HCT116 (cell line): ENCODE results near the gene CDH22. TPM values are rescaled to one million over a fixed set of nuclear protein-coding genes. Genes with fewer than 3 reads are reported as not detected.

Experiments used
- ATAC-seq: fragments of 200-7000 bp; cut with Tn5 transposase; 2 replicates; pipeline ENCODE4 v1.9.1; 2020; ENCODE audit warnings: mild to moderate bottlenecking, moderate library complexity
- BruUV-seq: library from RNA; stranded (reverse); fragments of 400-500 nt; replicated peaks from 2 replicates; lab custom pipeline; 2021; lab: Mats Ljungman, UMichigan
- CTCF ChIA-PET: fragments of 300-600 bp; sonication (Branson Sonifier 250); formaldehyde crosslinking; loops from one replicate; lab custom pipeline; 2021; ENCODE audit warnings: antibody characterized with exemption; lab: Charles Lee
- POLR2A ChIA-PET: fragments of 300-600, 350-600 bp; sonication (Branson Sonifier 250); formaldehyde crosslinking; loops from one replicate; lab custom pipeline; 2021; ENCODE audit warnings: antibody characterized with exemption; lab: Charles Lee
- RAD21 ChIA-PET, 2 experiments: fragments of 300-600 bp; sonication (Branson Sonifier 250); formaldehyde crosslinking; loops; one replicate each; lab custom pipeline; 2023; ENCODE audit warnings: low total read pairs in 2 of 2; ENCODE audit not compliant: uncharacterized antibody in 2 of 2, unreplicated experiment in 2 of 2, low non-redundant PET in 1 of 2; lab: Charles Lee
- DNase-seq: peaks from one replicate; pipeline ENCODE4 v3.0.0-alpha.2; 2010; ENCODE audit warnings: low read depth, low spot score
- H2AFZ ChIP-seq: fragments of 200-600 bp; shearing (Covaris generic), sonication (generic); 2 replicates; pipeline ENCODE4 v1.6.1; 2017; ENCODE audit warnings: low read depth, mixed run types, mixed read lengths, antibody characterized with exemption, low read length; ENCODE audit not compliant: poor library complexity, severe bottlenecking
- H3K27ac ChIP-seq: 2 replicates; pipeline ENCODE4 v1.5.1; 2012; ENCODE audit warnings: low read depth, low read length
- H3K27me3 ChIP-seq: fragments of 200-600 bp; sonication (generic); 2 replicates; pipeline ENCODE4 v1.6.1; 2016; ENCODE audit warnings: mixed run types, low read length, mixed read lengths; ENCODE audit not compliant: insufficient read depth
- H3K36me3 ChIP-seq, 2 experiments: fragments of 200-500 bp in 1 of 2; fragments of 200-600 bp in 1 of 2; sonication (Bioruptor generic) in 1 of 2; sonication (generic) in 1 of 2; 2 replicates each; pipeline versions ENCODE4 v1.5.1 to v1.6.1; 2014 to 2016; ENCODE audit warnings: low read length in 2 of 2, inconsistent platforms in 1 of 2, mixed read lengths in 1 of 2, mixed run types in 1 of 2; ENCODE audit not compliant: insufficient read depth in 2 of 2, control insufficient read depth in 1 of 2
- H3K4me1 ChIP-seq, 2 experiments: fragments of 200-600 bp in 1 of 2; sonication (generic) in 1 of 2; 2 replicates each; pipeline versions ENCODE4 v1.5.1 to v1.6.1; 2012 to 2017; ENCODE audit warnings: low read length in 2 of 2, inconsistent platforms in 1 of 2, mild to moderate bottlenecking in 1 of 2, mixed read lengths in 1 of 2, mixed run types in 1 of 2, moderate library complexity in 1 of 2; ENCODE audit not compliant: insufficient read depth in 2 of 2, control insufficient read depth in 1 of 2
- H3K4me2 ChIP-seq: fragments of 200-600 bp; sonication (generic); 2 replicates; pipeline ENCODE4 v1.6.1; 2017; ENCODE audit warnings: mixed run types, low read length, mixed read lengths
- H3K4me3 ChIP-seq, 2 experiments: fragments of 200-600 bp in 1 of 2; sonication (generic) in 1 of 2; replicated peaks in 1 of 2; 2 replicates each; pipeline ENCODE4 v1.5.1; 2011 to 2016; ENCODE audit warnings: low read length in 2 of 2, control low read depth in 1 of 2, low read depth in 1 of 2, mild to moderate bottlenecking in 1 of 2, mixed read lengths in 1 of 2, mixed run types in 1 of 2
- H3K79me2 ChIP-seq: fragments of 200-600 bp; sonication (generic); 2 replicates; pipeline ENCODE4 v1.6.1; 2017; ENCODE audit warnings: mild to moderate bottlenecking, mixed run types, low read length, moderate library complexity, mixed read lengths; ENCODE audit not compliant: insufficient read depth
- H3K9ac ChIP-seq: fragments of 200-600 bp; sonication (generic); 2 replicates; pipeline ENCODE4 v1.6.1; 2016; ENCODE audit warnings: low read length, mixed read lengths
- H3K9me2 ChIP-seq: fragments of 200-600 bp; sonication (generic), shearing (Covaris generic); 2 replicates; pipeline ENCODE4 v1.6.1; 2017; ENCODE audit warnings: mixed run types, mild to moderate bottlenecking, moderate library complexity; ENCODE audit not compliant: insufficient read depth
- H3K9me3 ChIP-seq, 2 experiments: fragments of 200-500 bp in 1 of 2; fragments of 200-600 bp in 1 of 2; sonication (Bioruptor generic) in 1 of 2; sonication (generic) in 1 of 2; 2 replicates each; pipeline ENCODE4 v1.6.1; 2014 to 2017; ENCODE audit warnings: low read length in 2 of 2, mixed read lengths in 2 of 2, inconsistent platforms in 1 of 2, low read depth in 1 of 2, mild to moderate bottlenecking in 1 of 2, mixed run types in 1 of 2, moderate library complexity in 1 of 2; ENCODE audit not compliant: control insufficient read depth in 1 of 2, insufficient read depth in 1 of 2
- H4K20me1 ChIP-seq: fragments of 200-600 bp; sonication (generic), shearing (Covaris generic); 2 replicates; pipeline ENCODE4 v1.6.1; 2017; ENCODE audit warnings: mixed run types, mild to moderate bottlenecking, moderate library complexity; ENCODE audit not compliant: insufficient read depth
- ATF3 ChIP-seq: IDR thresholded peaks from 2 replicates; pipeline ENCODE4 v1.6.1; 2012
- CBX3 ChIP-seq: IDR thresholded peaks from 2 replicates; pipeline ENCODE4 v1.6.1; 2012; ENCODE audit warnings: low read depth
- CEBPB ChIP-seq: IDR thresholded peaks from 2 replicates; pipeline ENCODE4 v1.6.1; 2012; ENCODE audit warnings: low read depth
- EGR1 ChIP-seq: IDR thresholded peaks from 2 replicates; pipeline ENCODE4 v1.6.1; 2012; ENCODE audit warnings: low read depth
- ELF1 ChIP-seq: IDR thresholded peaks from 2 replicates; pipeline ENCODE4 v1.6.1; 2012; ENCODE audit warnings: low read depth, borderline replicate concordance
- EZH2 ChIP-seq: fragments of 200-600 bp; sonication (generic); IDR thresholded peaks from 2 replicates; pipeline ENCODE4 v1.6.1; 2017; ENCODE audit warnings: antibody characterized with exemption, mixed run types
- FOSL1 ChIP-seq: IDR thresholded peaks from 2 replicates; pipeline ENCODE4 v1.6.1; 2012; ENCODE audit warnings: low read depth
- JUND ChIP-seq: IDR thresholded peaks from 2 replicates; pipeline ENCODE4 v1.6.1; 2012
- POLR2A ChIP-seq: IDR thresholded peaks from 2 replicates; pipeline ENCODE4 v1.7.0; 2011; ENCODE audit warnings: borderline replicate concordance; ENCODE audit not compliant: insufficient read depth, insufficient read length; ENCODE audit errors: extremely low read depth
- POLR2AphosphoS5 ChIP-seq: IDR thresholded peaks from 2 replicates; pipeline ENCODE4 v1.6.1; 2011; ENCODE audit warnings: mild to moderate bottlenecking, low read depth, low read length, moderate library complexity
- REST ChIP-seq: IDR thresholded peaks from 2 replicates; pipeline ENCODE4 v1.6.1; 2012; ENCODE audit warnings: low read depth
- SIN3A ChIP-seq: IDR thresholded peaks from 2 replicates; pipeline ENCODE4 v1.6.1; 2012; ENCODE audit warnings: low read depth
- SP1 ChIP-seq: IDR thresholded peaks from 2 replicates; pipeline ENCODE4 v1.6.1; 2012; ENCODE audit warnings: low read depth
- SRF ChIP-seq: IDR thresholded peaks from 2 replicates; pipeline ENCODE4 v1.6.1; 2012; ENCODE audit warnings: low read depth
- TCF7L2 ChIP-seq: IDR thresholded peaks from 2 replicates; pipeline ENCODE4 v1.7.0; 2011; ENCODE audit warnings: borderline replicate concordance, inconsistent platforms; ENCODE audit not compliant: insufficient read depth, insufficient read length; ENCODE audit errors: extremely low read depth
- YY1 ChIP-seq: IDR thresholded peaks from 2 replicates; pipeline ENCODE4 v1.6.1; 2011; ENCODE audit warnings: low read length, low read depth, moderate library complexity, mild to moderate bottlenecking; ENCODE audit not compliant: insufficient replicate concordance; ENCODE audit errors: extremely low read depth
- ZFX ChIP-seq: fragments of 450-650 bp; IDR thresholded peaks from 2 replicates; pipeline ENCODE4 v1.6.1; 2017
- ZNF274 ChIP-seq: fragments of 200-500 bp; sonication (Bioruptor generic); IDR thresholded peaks from 2 replicates; pipeline ENCODE4 v1.6.1; 2014; ENCODE audit warnings: mild to moderate bottlenecking, low read depth, low read length, inconsistent platforms
- intact Hi-C: fragments of 100-400 bp; cut with micrococcal nuclease; formaldehyde crosslinking; loops from 2 replicates; pipeline ENCODE4 v1.10.0; 2022
- total RNA-seq: library from RNA; stranded (reverse); gene quantifications from one replicate; pipeline ENCODE4 v1.2.1, GENCODE V29; 2021; ENCODE audit not compliant: unreplicated experiment
- TF ChIP-seq, protein P1 (sequence below): IDR thresholded peaks from 2 replicates; pipeline ENCODE4 v1.6.1; 2012
- TF ChIP-seq, protein P2 (sequence below), 3 experiments: fragments of 200-600 bp in 1 of 3; sonication (generic) in 1 of 3; IDR thresholded peaks in 2 of 3; conservative IDR thresholded peaks in 1 of 3; 2 replicates each; pipeline ENCODE4 v1.5.1; 2012 to 2017; ENCODE audit warnings: low read depth in 2 of 3, low read length in 2 of 3, antibody characterized with exemption in 1 of 3, borderline replicate concordance in 1 of 3, control low read depth in 1 of 3, mild to moderate bottlenecking in 1 of 3, mixed read lengths in 1 of 3, mixed run types in 1 of 3, moderate library complexity in 1 of 3; ENCODE audit not compliant: insufficient read depth in 1 of 3

The CDH22 gene
- total RNA-seq, 1 experiment from 2014 or later, result 1.8 TPM

DNA sequence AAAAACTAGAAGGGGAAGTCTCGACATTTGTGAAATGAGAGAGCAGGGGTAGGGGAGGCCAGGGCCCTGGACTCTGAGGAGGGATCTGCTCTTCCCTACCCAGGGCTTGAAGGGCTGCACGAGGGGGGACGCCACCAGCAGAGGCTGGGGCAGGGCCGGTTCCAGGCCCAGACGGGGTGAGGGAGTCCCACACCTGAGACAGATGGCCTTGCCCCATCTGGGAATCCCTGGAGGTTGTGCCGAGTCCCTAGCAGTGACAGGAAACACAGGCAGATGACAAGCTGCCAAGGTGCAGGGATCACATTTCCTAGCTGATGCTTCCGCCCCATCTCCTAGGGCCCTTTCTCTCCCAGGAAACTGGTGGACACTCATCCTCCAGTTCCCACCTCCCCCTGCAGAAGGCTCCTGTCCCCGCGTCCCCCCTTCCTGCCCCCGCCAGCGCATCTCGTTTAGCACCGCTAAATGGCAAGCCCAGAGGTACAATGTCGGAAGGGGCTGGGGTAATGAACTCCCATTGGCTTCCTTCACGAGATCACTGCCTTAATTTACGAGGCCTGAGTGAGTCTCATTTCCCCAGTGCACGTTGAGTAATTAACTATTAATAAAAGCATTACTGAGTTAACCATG lies 35.2 kb upstream of the CDH22 start:
- no peak for TF ChIP-seq CBX3
- TF ChIP-seq POLR2AphosphoS5, result no peak
- no peak for TF ChIP-seq EZH2
- TF ChIP-seq ATF3, result no peak
- no peak for TF ChIP-seq CEBPB
- no peak for TF ChIP-seq ZNF274
- no peak for TF ChIP-seq ELF1
- TF ChIP-seq REST, result no peak
- TF ChIP-seq SRF, result no peak
- TF ChIP-seq, protein P1, sequence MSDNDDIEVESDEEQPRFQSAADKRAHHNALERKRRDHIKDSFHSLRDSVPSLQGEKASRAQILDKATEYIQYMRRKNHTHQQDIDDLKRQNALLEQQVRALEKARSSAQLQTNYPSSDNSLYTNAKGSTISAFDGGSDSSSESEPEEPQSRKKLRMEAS, result no peak
- no peak for TF ChIP-seq SP1
- TF ChIP-seq ZFX, result no peak
- TF ChIP-seq TCF7L2, result no peak
- no peak for TF ChIP-seq SIN3A
- TF ChIP-seq, protein P2, sequence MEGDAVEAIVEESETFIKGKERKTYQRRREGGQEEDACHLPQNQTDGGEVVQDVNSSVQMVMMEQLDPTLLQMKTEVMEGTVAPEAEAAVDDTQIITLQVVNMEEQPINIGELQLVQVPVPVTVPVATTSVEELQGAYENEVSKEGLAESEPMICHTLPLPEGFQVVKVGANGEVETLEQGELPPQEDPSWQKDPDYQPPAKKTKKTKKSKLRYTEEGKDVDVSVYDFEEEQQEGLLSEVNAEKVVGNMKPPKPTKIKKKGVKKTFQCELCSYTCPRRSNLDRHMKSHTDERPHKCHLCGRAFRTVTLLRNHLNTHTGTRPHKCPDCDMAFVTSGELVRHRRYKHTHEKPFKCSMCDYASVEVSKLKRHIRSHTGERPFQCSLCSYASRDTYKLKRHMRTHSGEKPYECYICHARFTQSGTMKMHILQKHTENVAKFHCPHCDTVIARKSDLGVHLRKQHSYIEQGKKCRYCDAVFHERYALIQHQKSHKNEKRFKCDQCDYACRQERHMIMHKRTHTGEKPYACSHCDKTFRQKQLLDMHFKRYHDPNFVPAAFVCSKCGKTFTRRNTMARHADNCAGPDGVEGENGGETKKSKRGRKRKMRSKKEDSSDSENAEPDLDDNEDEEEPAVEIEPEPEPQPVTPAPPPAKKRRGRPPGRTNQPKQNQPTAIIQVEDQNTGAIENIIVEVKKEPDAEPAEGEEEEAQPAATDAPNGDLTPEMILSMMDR (IDR thresholded peaks at IDR 0.05 in 2 of 3, conservative IDR thresholded peaks at IDR 0.05 in 1 of 3; ENCODE audit: borderline replicate concordance in 1 of 3, insufficient read depth in 1 of 3, low read depth in 2 of 3, low read length in 2 of 3), result no peak
- TF ChIP-seq JUND, result no peak
- no peak for TF ChIP-seq YY1
- TF ChIP-seq POLR2A, result no peak
- TF ChIP-seq EGR1, result no peak
- TF ChIP-seq FOSL1, result no peak
- TF ChIP-seq, all 23 proteins: peak for 0
- Histone ChIP-seq H3K9me3 (no peaks in the 10 kb centered on the region), H2AFZ (no peak overlapping the region), H3K4me2 (no peak overlapping the region), H3K79me2 (no peaks in the 10 kb centered on the region), H3K9ac (no peak overlapping the region), H3K4me3 (no peak overlapping the region), H3K27me3 (peaks cover 27% of the 10 kb centered on the region; the same call in 1 of the 2 replicates), H3K4me1 (no peaks in the 10 kb centered on the region), H3K27ac (no peak overlapping the region), H4K20me1 (no peaks in the 10 kb centered on the region), H3K36me3 (no peaks in the 10 kb centered on the region; a peak in 1 of 4 replicates), H3K9me2 (no peaks in the 10 kb centered on the region)
- ATAC-seq (no peak), DNase-seq (no peak)
- BruUV-seq, result no TSS peak
- ChIA-PET CTCF (no interaction called here), RAD21 (no interaction called here), POLR2A (no interaction called here)
- intact Hi-C loops, result no loop called here
